Mononuclear cell (primary cell): ENCODE results near the gene USP43. TPM values are rescaled to one million over a fixed set of nuclear protein-coding genes. Genes with fewer than 3 reads are reported as not detected.
"Not testable (repeated sequence)": the region's sequence is repeated elsewhere in the genome, so short reads cannot be mapped to it uniquely, and the experiment has no call there.

Source experiments
- H3K27me3 ChIP-seq: 2 replicates; pipeline ENCODE4 v1.6.0; 2011; ENCODE audit warnings: low read length, control low read depth; ENCODE audit not compliant: insufficient read depth
- H3K4me1 ChIP-seq: 2 replicates; pipeline ENCODE4 v1.5.1; 2011; ENCODE audit warnings: mild to moderate bottlenecking, low read length, control low read depth; ENCODE audit not compliant: insufficient read depth
- H3K4me3 ChIP-seq: 2 replicates; pipeline ENCODE4 v1.5.1; 2011; ENCODE audit warnings: mild to moderate bottlenecking, low read length, moderate library complexity
- H3K9me3 ChIP-seq: 2 replicates; pipeline ENCODE4 v1.5.1; 2011; ENCODE audit warnings: low read depth, mild to moderate bottlenecking, control low read depth, low read length
- total RNA-seq: library from RNA; depleted of rRNA; stranded (reverse); fragments of >200 nt; gene quantifications from one replicate; pipeline ENCODE4 v1.2.3, GENCODE V29; 2012

USP43 gene, protein sequence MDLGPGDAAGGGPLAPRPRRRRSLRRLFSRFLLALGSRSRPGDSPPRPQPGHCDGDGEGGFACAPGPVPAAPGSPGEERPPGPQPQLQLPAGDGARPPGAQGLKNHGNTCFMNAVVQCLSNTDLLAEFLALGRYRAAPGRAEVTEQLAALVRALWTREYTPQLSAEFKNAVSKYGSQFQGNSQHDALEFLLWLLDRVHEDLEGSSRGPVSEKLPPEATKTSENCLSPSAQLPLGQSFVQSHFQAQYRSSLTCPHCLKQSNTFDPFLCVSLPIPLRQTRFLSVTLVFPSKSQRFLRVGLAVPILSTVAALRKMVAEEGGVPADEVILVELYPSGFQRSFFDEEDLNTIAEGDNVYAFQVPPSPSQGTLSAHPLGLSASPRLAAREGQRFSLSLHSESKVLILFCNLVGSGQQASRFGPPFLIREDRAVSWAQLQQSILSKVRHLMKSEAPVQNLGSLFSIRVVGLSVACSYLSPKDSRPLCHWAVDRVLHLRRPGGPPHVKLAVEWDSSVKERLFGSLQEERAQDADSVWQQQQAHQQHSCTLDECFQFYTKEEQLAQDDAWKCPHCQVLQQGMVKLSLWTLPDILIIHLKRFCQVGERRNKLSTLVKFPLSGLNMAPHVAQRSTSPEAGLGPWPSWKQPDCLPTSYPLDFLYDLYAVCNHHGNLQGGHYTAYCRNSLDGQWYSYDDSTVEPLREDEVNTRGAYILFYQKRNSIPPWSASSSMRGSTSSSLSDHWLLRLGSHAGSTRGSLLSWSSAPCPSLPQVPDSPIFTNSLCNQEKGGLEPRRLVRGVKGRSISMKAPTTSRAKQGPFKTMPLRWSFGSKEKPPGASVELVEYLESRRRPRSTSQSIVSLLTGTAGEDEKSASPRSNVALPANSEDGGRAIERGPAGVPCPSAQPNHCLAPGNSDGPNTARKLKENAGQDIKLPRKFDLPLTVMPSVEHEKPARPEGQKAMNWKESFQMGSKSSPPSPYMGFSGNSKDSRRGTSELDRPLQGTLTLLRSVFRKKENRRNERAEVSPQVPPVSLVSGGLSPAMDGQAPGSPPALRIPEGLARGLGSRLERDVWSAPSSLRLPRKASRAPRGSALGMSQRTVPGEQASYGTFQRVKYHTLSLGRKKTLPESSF
- 0.21 TPM for total RNA-seq

- Histone ChIP-seq H3K27me3 (peaks cover 26% of the 10 kb centered on the region), H3K4me3 (peak within 1 kb of the TSS; percentile 31)
These were observed at the start of gene USP43 for GRCh38 chr17:9644910-9645751. TSS of gene USP43 (plus strand) at chr17:9645517. CDS start at chr17:9645633, 116 bp downstream.

DNA sequence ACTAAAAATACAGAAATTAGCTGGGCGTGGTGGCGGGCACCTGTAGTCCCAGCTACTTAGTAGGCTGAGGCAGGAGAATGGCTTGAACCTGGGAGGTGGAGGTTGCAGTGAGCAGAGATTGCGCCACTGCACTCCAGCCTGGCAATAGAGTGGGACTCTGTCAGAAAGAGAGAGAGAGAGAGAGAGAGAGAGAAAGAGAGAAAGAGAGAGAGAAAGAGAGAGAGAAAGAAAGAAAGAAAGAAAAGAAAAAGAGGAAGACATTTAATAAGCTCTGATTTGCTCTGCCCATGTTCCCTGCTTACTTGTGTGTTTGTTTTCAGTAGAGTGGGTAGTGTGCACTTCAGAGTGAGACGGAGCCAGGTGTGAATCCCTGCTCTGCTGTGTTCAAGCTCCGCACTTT lies 47.7 kb upstream of the USP43 start:
- H3K27me3 ChIP-seq, H3K9me3 ChIP-seq, H3K4me1 ChIP-seq, H3K4me3 ChIP-seq: not testable (repeated sequence)

More at GRCh38 chr17:9644910-9645751, at the start of gene USP43:
- Histone ChIP-seq H3K9me3 (no peaks in the 10 kb centered on the region), H3K4me1 (peaks cover 18% of the 10 kb centered on the region)

GRCh38 chr17:9598661-9599060 lies 46.7 kb upstream of the USP43 start:
- Histone ChIP-seq H3K4me3 (no peak overlapping the region), H3K4me1 (no peaks in the 10 kb centered on the region), H3K27me3 (no peaks in the 10 kb centered on the region), H3K9me3 (no peaks in the 10 kb centered on the region)

DNA sequence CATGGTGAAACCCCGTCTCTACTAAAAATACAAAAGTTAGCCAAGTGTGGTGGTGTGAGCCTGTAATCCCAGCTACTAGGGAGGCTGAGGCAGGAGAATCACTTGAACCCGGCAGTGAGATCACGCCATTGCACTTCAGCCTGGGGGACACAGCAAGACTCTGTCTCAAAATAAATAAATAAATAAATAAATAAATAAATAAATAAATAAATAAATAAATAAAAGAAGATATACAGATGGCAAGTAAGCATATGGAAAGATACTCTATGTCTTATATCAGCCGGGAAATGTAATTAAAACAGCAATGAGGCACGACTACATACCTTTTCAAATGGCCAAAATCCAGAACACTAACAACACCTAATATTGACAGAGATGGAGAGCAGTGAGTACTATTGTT lies 40.7 kb upstream of the USP43 start:
- not testable (repeated sequence) for H3K9me3 ChIP-seq, H3K27me3 ChIP-seq, H3K4me3 ChIP-seq

GRCh38 chr17:9606453-9606852 lies 38.9 kb upstream of the USP43 start:
- Histone ChIP-seq H3K4me3 (no peak overlapping the region), H3K27me3 (no peaks in the 10 kb centered on the region), H3K9me3 (no peaks in the 10 kb centered on the region), H3K4me1 (no peaks in the 10 kb centered on the region)

More for the DNA sequence above, 40.7 kb upstream of the USP43 start:
- not testable (repeated sequence) for H3K4me1 ChIP-seq

DNA sequence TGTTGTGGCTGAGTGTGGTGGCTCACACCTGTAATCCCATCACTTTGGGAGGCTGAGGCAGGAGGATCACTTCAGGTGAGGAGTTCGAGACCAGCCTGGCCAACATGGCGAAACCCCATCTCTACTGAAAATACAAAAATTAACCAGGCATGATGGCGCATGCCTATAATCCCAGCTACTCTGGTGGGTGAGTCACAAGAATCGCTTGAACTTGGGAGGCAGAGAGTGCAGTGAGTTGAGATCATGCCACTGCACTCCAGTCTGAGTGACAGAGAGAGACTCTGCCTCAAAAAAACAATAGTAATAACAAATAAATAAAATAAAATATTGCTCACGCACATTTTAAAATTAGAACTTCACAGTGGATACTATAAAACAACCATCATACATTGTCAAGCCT lies 38.3 kb upstream of the USP43 start:
- not testable (repeated sequence) for H3K27me3 ChIP-seq, H3K4me1 ChIP-seq, H3K4me3 ChIP-seq, H3K9me3 ChIP-seq

DNA sequence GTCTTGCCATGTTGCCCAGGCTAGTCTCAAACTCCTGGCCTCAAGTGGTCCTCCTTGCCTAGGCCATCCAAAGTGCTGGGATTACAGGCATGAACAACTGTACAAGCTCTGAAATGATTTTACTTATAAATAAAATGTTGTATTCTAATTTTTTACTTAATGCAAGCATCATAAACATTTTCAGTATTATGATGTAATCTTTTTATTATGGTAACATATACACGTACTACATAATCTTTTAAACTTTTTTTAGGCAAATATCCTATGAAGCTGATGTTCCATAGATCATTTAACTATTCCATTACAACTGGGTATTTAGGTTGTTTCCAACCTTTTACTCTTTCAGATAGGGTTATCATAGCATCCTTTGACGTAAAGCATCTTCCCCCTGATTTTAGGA lies 33.8 kb upstream of the USP43 start:
- Histone ChIP-seq H3K4me3 (no peak overlapping the region), H3K9me3 (no peaks in the 10 kb centered on the region), H3K4me1 (no peaks in the 10 kb centered on the region), H3K27me3 (no peaks in the 10 kb centered on the region)

GRCh38 chr17:9612006-9612405 lies 33.3 kb upstream of the USP43 start:
- H3K9me3 ChIP-seq: no peaks in the 10 kb centered on the region
- H3K4me3 ChIP-seq: no peak overlapping the region
- no peaks in the 10 kb centered on the region for H3K4me1 ChIP-seq
- no peaks in the 10 kb centered on the region for H3K27me3 ChIP-seq

DNA sequence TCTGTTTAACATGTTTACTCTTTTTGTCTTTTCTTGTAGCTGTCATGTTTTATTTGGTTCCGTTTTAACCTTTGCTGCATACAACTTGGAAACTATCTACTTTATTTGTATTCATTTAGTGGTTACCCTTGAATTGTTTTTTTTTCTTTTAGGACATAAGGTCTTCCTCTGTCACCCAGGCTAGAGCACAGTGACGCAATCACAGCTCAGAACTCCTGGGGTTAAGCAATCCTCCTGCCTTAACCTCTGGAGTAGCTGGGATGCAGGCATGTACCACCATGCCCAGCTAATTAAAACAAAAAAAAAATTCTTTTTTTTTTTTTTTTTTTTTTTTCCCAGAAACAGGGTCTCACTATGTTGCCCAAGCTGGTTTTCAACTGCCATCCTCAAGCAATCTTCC lies 29.8 kb upstream of the USP43 start:
- Histone ChIP-seq H3K4me1 (no peaks in the 10 kb centered on the region), H3K27me3 (no peaks in the 10 kb centered on the region), H3K4me3 (no peak overlapping the region), H3K9me3 (no peaks in the 10 kb centered on the region)

DNA sequence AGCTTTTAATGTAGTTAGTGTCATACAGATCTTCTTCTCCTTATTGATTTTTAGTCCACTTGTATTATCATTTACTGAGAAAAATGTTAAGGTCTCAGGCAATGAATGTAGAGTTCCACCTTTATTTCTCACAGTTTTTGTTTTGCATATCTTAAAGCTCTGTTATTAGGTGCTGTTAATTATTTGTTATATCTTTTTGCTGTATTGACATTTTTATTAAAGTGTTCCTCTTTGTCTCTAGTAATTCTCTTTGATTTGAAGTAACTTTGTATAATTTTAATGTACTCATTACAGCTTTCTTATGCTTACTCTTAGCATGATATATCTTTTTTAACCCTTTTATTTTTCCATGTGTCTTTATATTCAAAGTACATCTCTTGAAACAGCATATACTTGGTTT lies 22.4 kb upstream of the USP43 start:
- Histone ChIP-seq H3K4me1 (no peaks in the 10 kb centered on the region), H3K4me3 (no peak overlapping the region), H3K9me3 (peaks cover 18% of the 10 kb centered on the region), H3K27me3 (no peaks in the 10 kb centered on the region)

DNA sequence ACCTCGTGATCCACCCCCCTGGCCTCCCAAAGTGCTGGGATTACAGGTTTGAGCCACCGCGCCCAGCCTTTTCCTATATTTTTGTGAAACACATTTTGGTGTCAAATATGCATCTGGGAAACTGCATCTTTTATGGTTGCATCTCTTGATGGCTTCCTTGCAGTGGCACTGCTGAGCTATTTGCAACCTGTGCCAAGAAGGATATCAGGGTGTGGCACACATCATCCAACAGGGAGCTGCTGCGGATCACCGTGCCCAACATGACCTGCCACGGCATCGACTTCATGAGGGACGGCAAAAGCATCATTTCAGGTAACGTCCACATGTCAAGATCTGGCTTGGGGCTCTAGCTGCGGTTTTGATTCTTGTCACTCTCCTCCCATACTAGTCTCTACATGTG lies 16.8 kb upstream of the USP43 start:
- Histone ChIP-seq H3K4me3 (no peak overlapping the region), H3K4me1 (no peaks in the 10 kb centered on the region), H3K9me3 (peaks cover 4% of the 10 kb centered on the region), H3K27me3 (no peaks in the 10 kb centered on the region)

- Histone ChIP-seq H3K9me3 (no peaks in the 10 kb centered on the region), H3K4me1 (no peaks in the 10 kb centered on the region), H3K4me3 (no peak overlapping the region), H3K27me3 (no peaks in the 10 kb centered on the region)
These were observed 12.6 kb upstream of the USP43 start for GRCh38 chr17:9632741-9633140.

DNA sequence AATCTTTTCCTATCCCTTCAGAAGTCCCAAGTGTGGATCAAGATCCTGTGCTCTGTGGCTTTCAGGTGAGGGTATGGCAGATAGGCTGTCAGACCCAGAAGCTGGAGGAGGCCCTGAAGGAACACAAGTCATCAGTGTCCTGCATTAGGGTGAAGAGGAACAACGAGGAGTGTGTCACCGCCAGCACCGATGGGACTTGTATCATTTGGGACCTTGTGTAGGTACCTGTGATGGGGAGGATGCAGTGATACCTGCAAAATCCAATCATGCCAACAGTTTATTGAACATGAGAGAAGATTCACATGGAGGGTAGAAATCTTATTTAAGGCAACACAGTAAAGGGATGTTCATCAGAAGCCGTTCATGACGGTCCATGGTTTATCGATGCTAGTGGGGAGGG lies 10.0 kb upstream of the USP43 start:
- no peaks in the 10 kb centered on the region for H3K9me3 ChIP-seq

DNA sequence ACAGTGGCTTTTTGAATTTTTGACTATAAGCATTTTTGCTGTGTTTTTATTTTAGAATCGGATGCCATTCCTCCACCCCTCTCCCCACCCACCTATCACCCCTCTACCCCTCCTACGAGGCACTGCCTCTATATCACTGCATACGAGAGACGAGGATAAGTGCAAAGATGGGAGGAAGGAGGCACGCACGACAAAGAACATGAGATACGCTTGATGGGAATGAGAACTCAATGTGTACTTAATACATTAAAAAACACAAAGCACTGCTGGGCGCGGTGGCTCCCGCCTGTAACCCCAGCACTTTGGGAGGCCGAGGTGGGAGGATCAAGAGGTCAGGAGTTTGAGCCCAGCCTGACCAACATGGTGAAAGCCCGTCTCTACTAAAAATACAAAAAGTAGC lies 8.8 kb upstream of the USP43 start:
- Histone ChIP-seq H3K27me3 (no peaks in the 10 kb centered on the region), H3K4me1 (no peaks in the 10 kb centered on the region), H3K9me3 (no peaks in the 10 kb centered on the region), H3K4me3 (no peak overlapping the region)

More for the DNA sequence above, 10.0 kb upstream of the USP43 start:
- no peaks in the 10 kb centered on the region for H3K4me1 ChIP-seq
- no peaks in the 10 kb centered on the region for H3K27me3 ChIP-seq
- H3K4me3 ChIP-seq: no peak overlapping the region
